ENCODE measurements around the gene ANKIB1. TPM values are rescaled to one million over a fixed set of nuclear protein-coding genes. Genes with fewer than 3 reads are reported as not detected.

ANKIB1 gene
- total RNA-seq, 2 donors from 2014 or later: 38.9 to 41.5 TPM

GRCh38 chr7:92255308-92255707 is 9.5 kb downstream of the ANKIB1 start:
- Histone ChIP-seq H3K27me3 (no peaks in the 10 kb centered on the region), H3K4me1 (no peaks in the 10 kb centered on the region), H3K27ac (no peak overlapping the region), H3K9me3 (no peaks in the 10 kb centered on the region), H3K9ac (ENCODE audit: low read depth in 2 of 2, low read length in 2 of 2) (no peak overlapping the region), H3K4me3 (no peak overlapping the region), H3K36me3 (no peaks in the 10 kb centered on the region)
- no peak for DNase-seq
- no peak for TF ChIP-seq CTCF (IDR thresholded peaks at IDR 0.05)
- intact Hi-C loops (cut with DNase I): no loop called here

GRCh38 chr7:92259062-92259461 is 13.3 kb downstream of the ANKIB1 start:
- DNase-seq: no peak
- Histone ChIP-seq H3K9ac (ENCODE audit: low read depth in 2 of 2, low read length in 2 of 2) (no peak overlapping the region), H3K27me3 (no peaks in the 10 kb centered on the region), H3K4me1 (no peaks in the 10 kb centered on the region), H3K27ac (no peak overlapping the region), H3K9me3 (no peaks in the 10 kb centered on the region), H3K4me3 (no peak overlapping the region), H3K36me3 (no peaks in the 10 kb centered on the region)
- TF ChIP-seq CTCF (IDR thresholded peaks at IDR 0.05): no peak
- intact Hi-C loops (cut with DNase I): no loop called here

- no peak for DNase-seq
- Histone ChIP-seq H3K9ac (ENCODE audit: low read depth in 2 of 2, low read length in 2 of 2) (no peak overlapping the region), H3K4me3 (no peak overlapping the region), H3K9me3 (no peaks in the 10 kb centered on the region), H3K4me1 (no peaks in the 10 kb centered on the region), H3K36me3 (no peaks in the 10 kb centered on the region), H3K27ac (no peak overlapping the region), H3K27me3 (no peaks in the 10 kb centered on the region)
- TF ChIP-seq CTCF (IDR thresholded peaks at IDR 0.05): no peak
- intact Hi-C loops (cut with DNase I): no loop called here
These were observed 14.0 kb downstream of the ANKIB1 start for GRCh38 chr7:92259610-92260247.

- H3K27ac ChIP-seq: no peak overlapping the region
- no peaks in the 10 kb centered on the region for H3K9me3 ChIP-seq
- H3K4me3 ChIP-seq: no peak overlapping the region
- no peak for TF ChIP-seq CTCF (IDR thresholded peaks at IDR 0.05)
- no peak overlapping the region for H3K9ac ChIP-seq (ENCODE audit: low read depth in 2 of 2, low read length in 2 of 2)
- H3K27me3 ChIP-seq: no peaks in the 10 kb centered on the region
- no peak for DNase-seq
- intact Hi-C loops (cut with DNase I): no loop called here
- no peaks in the 10 kb centered on the region for H3K36me3 ChIP-seq
- no peaks in the 10 kb centered on the region for H3K4me1 ChIP-seq
These were observed 14.5 kb downstream of the ANKIB1 start for GRCh38 chr7:92260248-92260781.

- no peak for TF ChIP-seq CTCF (IDR thresholded peaks at IDR 0.05)
- intact Hi-C loops (cut with DNase I): no loop called here
- Histone ChIP-seq H3K9me3 (no peaks in the 10 kb centered on the region), H3K27me3 (no peaks in the 10 kb centered on the region), H3K9ac (ENCODE audit: low read depth in 2 of 2, low read length in 2 of 2) (no peak overlapping the region), H3K4me1 (no peaks in the 10 kb centered on the region), H3K27ac (no peak overlapping the region), H3K36me3 (no peaks in the 10 kb centered on the region), H3K4me3 (no peak overlapping the region)
- DNase-seq: no peak
These were observed 20.9 kb downstream of the ANKIB1 start for GRCh38 chr7:92266415-92267241.

All from colonic mucosa (tissue), 4 donors.